Brain microvascular endothelial cell (primary cell): ENCODE results near the gene NFKBIB.

Source experiments
- DNase-seq: peaks from one replicate; pipeline ENCODE4 v3.0.0-alpha.2; 2020
- H3K27ac ChIP-seq: fragments of 250-450 bp; sonication (Bioruptor Pico); 2 replicates; pipeline ENCODE4 v1.5.1; 2020; ENCODE audit warnings: mild to moderate bottlenecking, moderate library complexity
- H3K27me3 ChIP-seq: fragments of 250-450 bp; sonication (Bioruptor Pico); replicated peaks from 2 replicates; pipeline ENCODE4 v1.5.1; 2020; ENCODE audit warnings: mild to moderate bottlenecking
- H3K36me3 ChIP-seq: fragments of 250-450 bp; sonication (Bioruptor Pico); replicated peaks from 2 replicates; pipeline ENCODE4 v1.5.1; 2020; ENCODE audit warnings: mild to moderate bottlenecking
- H3K4me3 ChIP-seq: 2 replicates; pipeline ENCODE4 v1.5.1; 2011; ENCODE audit warnings: low read depth, mild to moderate bottlenecking, control low read depth, low read length, moderate library complexity
- in situ Hi-C: cut with HindIII; loops from 2 replicates; pipeline ENCODE4 v1.10.0; 2017; ENCODE audit warnings: low sequenced_read_pairs, low pct_ligation_motif_present
- TF ChIP-seq, protein P1 (sequence below): IDR thresholded peaks from 2 replicates; pipeline ENCODE4 v1.5.1; 2011; ENCODE audit warnings: low read depth, mild to moderate bottlenecking, moderate library complexity, low read length, control low read depth, inconsistent platforms; ENCODE audit errors: missing control alignments

Gene NFKBIB

DNA sequence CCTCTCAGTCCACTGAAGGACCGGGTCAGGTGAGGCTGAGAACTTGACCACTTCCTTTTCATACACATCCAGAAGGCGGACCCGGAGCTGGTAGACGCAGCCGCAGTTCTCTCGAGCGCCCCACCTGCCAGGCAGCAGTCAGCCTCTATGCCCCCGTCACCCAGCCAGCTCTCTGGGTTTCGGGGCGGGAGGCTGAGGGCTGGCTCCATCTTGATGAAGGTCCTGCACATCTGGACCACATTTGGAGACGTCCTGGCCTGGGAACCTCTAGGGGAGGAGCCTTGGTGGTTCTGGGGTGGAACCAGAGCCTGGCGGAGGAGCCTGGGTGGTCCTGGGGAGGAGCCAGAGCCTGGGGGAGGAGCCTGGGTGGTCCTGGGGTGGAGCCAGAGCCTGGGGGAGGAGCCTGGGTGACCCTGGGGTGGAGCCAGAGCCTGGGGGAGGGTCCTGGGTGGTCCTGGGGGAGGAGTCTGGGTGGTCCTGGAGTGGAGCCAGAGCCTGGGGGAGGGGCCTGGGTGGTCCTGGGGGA is 45.3 kb downstream of the NFKBIB start:
- H3K4me3 ChIP-seq, result no peak overlapping the region
- H3K36me3 ChIP-seq, result peaks cover 9% of the 10 kb centered on the region
- in situ Hi-C loops, result no loop called here
- no peak overlapping the region for H3K27ac ChIP-seq
- no peaks in the 10 kb centered on the region for H3K27me3 ChIP-seq
- TF ChIP-seq, protein P1, sequence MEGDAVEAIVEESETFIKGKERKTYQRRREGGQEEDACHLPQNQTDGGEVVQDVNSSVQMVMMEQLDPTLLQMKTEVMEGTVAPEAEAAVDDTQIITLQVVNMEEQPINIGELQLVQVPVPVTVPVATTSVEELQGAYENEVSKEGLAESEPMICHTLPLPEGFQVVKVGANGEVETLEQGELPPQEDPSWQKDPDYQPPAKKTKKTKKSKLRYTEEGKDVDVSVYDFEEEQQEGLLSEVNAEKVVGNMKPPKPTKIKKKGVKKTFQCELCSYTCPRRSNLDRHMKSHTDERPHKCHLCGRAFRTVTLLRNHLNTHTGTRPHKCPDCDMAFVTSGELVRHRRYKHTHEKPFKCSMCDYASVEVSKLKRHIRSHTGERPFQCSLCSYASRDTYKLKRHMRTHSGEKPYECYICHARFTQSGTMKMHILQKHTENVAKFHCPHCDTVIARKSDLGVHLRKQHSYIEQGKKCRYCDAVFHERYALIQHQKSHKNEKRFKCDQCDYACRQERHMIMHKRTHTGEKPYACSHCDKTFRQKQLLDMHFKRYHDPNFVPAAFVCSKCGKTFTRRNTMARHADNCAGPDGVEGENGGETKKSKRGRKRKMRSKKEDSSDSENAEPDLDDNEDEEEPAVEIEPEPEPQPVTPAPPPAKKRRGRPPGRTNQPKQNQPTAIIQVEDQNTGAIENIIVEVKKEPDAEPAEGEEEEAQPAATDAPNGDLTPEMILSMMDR, result no peak
- no peak for DNase-seq

DNA sequence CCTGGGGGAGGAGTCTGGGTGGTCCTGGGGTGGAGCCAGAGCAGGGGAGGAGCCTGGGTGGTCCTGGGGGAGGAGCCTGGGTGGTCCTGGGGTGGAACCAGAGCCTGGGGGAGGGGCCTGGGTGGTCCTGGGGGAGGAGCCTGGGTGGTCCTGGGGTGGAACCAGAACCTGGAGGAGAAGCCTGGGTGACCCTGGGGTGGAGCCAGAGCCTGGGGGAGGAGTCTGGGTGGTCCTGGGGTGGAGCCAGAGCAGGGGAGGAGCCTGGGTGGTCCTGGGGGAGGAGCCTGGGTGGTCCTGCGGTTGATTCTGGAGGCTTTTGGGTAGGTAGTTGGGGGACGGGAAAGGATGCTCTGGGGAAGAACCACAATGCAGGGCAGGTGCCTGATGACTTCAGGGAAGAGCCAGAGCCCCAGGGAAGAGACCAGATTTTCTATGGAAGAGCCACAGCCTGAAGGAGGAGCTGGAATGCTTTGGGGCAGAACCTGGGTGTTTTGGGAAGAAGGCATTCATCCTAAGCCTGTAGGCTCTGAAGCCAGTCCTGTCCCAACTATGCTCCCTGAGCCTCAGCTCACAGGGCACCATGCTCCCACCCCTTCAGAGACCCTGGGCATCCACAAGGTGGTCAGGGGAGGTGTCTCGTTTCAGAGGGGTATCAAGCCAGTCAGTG is 45.9 kb downstream of the NFKBIB start:
- Histone ChIP-seq H3K4me3 (no peak overlapping the region), H3K36me3 (peaks cover 9% of the 10 kb centered on the region), H3K27me3 (no peaks in the 10 kb centered on the region), H3K27ac (no peak overlapping the region)
- in situ Hi-C loops, result no loop called here
- no peak for DNase-seq
- TF ChIP-seq, protein P1, result no peak

DNA sequence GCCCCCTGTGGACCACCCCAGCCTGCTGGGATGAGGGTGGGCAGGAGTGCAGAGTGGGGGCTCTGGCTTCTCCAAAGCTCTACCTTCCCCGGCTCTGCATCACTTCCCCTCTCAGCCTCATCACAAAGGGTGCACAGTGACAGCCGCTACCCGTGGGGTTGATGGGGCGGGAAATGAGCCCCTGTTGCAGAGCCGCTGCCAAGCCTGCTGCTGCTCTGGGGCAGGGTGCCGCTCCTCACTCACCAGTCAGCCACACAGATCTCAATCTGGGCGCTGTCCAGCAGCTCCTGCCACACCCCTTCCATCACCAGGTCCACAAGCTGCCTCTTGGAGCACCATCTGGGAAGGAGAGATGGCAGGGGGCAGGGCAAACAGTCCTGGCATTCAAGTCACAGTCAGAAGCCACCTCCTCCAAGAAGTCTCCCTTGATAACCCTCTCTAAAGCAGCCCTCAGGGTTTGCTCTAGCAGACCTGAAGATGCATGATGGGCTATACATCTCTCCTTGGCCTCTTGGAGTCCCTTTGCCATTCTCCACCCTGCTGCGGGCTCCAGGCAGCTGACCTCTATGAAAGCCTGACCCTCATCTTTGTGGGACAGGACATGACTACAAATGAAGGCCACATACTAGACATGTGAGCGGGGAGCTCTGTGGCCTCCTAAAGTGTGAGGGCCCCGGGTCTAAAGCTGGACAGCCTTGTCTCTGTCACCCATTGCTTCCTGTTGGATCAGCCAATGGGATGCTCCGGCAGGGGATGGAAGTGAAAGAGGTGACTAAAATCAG is 46.7 kb downstream of the NFKBIB start:
- no peak for DNase-seq
- TF ChIP-seq, protein P1, result no peak
- Histone ChIP-seq H3K27ac (no peak overlapping the region), H3K36me3 (peaks cover 9% of the 10 kb centered on the region), H3K27me3 (no peaks in the 10 kb centered on the region), H3K4me3 (no peak overlapping the region)
- in situ Hi-C loops, result no loop called here

DNA sequence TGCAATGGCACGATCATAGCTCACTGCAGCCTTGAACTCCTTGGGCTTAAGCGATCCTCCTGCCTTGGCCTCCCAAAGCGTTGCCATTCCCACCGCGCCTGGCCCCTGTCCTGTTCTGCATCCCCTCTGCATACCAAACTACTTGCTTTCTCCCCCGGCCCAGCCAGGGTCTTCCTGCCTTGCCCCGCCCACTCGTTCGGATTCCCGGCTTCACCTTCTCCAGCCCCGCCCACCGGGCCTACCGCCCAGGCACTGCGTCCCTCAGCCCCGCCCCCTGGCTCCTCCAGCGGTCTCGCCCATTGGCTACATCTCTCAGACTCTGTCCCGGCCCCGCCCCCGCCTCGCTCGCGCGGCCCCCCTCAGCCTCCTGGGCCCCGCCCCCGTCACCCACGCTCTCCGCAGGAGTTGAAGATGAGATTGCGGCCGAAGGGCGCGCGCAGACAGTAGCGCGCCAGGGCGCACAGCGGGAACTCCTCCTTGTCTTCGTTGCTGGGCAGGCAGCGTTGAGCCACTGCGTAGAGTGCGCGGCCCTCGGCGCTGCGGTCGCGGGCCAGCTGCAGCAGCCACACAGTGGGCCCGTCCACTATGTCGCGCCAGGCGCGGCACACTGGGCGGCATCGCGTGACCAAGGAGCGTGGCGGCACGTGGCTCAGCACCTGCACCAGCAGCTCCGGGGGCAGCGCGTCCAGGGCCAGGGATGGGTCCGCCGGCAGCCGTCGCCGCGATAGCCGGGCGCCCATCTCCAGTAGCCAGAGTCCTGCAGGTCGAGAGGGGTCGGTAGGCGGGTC is 50.0 kb downstream of the NFKBIB start:
- H3K4me3 ChIP-seq, result peak overlapping the region; percentile 54
- DNase-seq, result peak; percentile 92
- TF ChIP-seq, protein P1, result no peak
- H3K36me3 ChIP-seq, result peaks cover 5% of the 10 kb centered on the region
- H3K27me3 ChIP-seq, result no peaks in the 10 kb centered on the region
- in situ Hi-C loops, result no loop called here
- no peak overlapping the region for H3K27ac ChIP-seq

DNA sequence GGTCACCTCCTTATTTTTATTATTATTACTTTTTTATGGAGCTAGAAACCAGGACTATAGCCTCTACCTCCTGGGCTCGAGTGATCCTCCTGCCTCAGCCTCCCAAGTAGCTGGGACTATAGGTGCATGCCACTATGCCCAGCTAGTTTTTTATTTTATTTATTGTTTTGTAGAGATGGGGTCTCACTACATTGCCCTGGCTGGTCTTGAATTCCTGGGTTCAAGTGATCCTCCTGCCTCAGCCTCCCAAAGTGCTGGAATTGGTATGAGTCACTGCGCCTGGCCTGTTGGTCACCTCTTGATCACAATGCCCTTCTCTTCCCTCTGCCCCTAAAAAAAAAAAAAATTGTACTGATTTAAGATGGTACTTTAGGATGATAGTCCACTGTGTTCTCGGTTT is 51.4 kb downstream of the NFKBIB start:
- in situ Hi-C loops, result no loop called here
- TF ChIP-seq, protein P1, result no peak
- H3K4me3 ChIP-seq, result no peak overlapping the region
- DNase-seq, result no peak
- H3K27ac ChIP-seq, result no peak overlapping the region
- H3K27me3 ChIP-seq, result no peaks in the 10 kb centered on the region
- H3K36me3 ChIP-seq, result peaks cover 2% of the 10 kb centered on the region
